GM12874 (cell line): ENCODE measurements around the gene FGF7.

Source experiments
- CTCF ChIP-seq: IDR thresholded peaks from 2 replicates; pipeline ENCODE4 v1.5.1; 2011; ENCODE audit warnings: low read depth, mild to moderate bottlenecking, control low read depth, low read length, moderate library complexity; ENCODE audit not compliant: insufficient read depth

The FGF7 gene

GRCh38 chr15:49473031-49473430 lies 50.0 kb downstream of the FGF7 start:
- TF ChIP-seq CTCF = no peak

GRCh38 chr15:49490966-49491365 lies 67.9 kb downstream of the FGF7 start:
- TF ChIP-seq CTCF = no peak

GRCh38 chr15:49492151-49492550 lies 69.1 kb downstream of the FGF7 start:
- no peak for TF ChIP-seq CTCF

- TF ChIP-seq CTCF = no peak
Measured at GRCh38 chr15:49492830-49493229, 69.8 kb downstream of the FGF7 start.

GRCh38 chr15:49494842-49495241 lies 71.8 kb downstream of the FGF7 start:
- TF ChIP-seq CTCF = no peak

GRCh38 chr15:49495993-49496753 lies 73.1 kb downstream of the FGF7 start:
- TF ChIP-seq CTCF = no peak

GRCh38 chr15:49501586-49501985 lies 78.5 kb downstream of the FGF7 start:
- TF ChIP-seq CTCF = no peak
